ENCODE measurements around the gene RIMS3.

The RIMS3 gene

GRCh38 chr1:40637470-40638007 lies 27.9 kb downstream of the RIMS3 start:
- Histone ChIP-seq H3K4me2 (ENCODE audit: low read length) (no peak overlapping the region), H3K79me2 (ENCODE audit: insufficient read depth, low read length) (no peaks in the 10 kb centered on the region), H3K4me3 (ENCODE audit: low read depth, low read length, poor library complexity, severe bottlenecking) (no peak overlapping the region), H3K9me2 (ENCODE audit: low read depth, low read length) (no peaks in the 10 kb centered on the region), H3K27ac (ENCODE audit: low read depth, low read length, poor library complexity, severe bottlenecking) (no peak overlapping the region), H3K27me3 (ENCODE audit: insufficient read depth, low read length) (no peaks in the 10 kb centered on the region), H3K9ac (ENCODE audit: low read length) (no peak overlapping the region), H2AFZ (ENCODE audit: low read length) (no peak overlapping the region), H3K9me3 (ENCODE audit: low read length) (no peaks in the 10 kb centered on the region), H4K20me1 (ENCODE audit: insufficient read depth, low read length) (no peaks in the 10 kb centered on the region), H3F3A (ENCODE audit: insufficient read depth, low read length) (no peaks in the 10 kb centered on the region), H3K4me1 (ENCODE audit: insufficient read depth, low read length, severe bottlenecking) (peaks cover 15% of the 10 kb centered on the region), H3K36me3 (ENCODE audit: insufficient read depth, low read length) (no peaks in the 10 kb centered on the region)
- TF ChIP-seq EZH2 (IDR thresholded peaks at IDR 0.05; ENCODE audit: borderline replicate concordance, low read length) = no peak
- no peak for TF ChIP-seq CTCF (IDR thresholded peaks at IDR 0.05; ENCODE audit: low read length)

GRCh38 chr1:40636777-40637176 lies 28.7 kb downstream of the RIMS3 start:
- H3K9me2 ChIP-seq (ENCODE audit: low read depth, low read length) = no peaks in the 10 kb centered on the region
- TF ChIP-seq EZH2 (IDR thresholded peaks at IDR 0.05; ENCODE audit: borderline replicate concordance, low read length) = no peak
- no peak for TF ChIP-seq CTCF (IDR thresholded peaks at IDR 0.05; ENCODE audit: low read length)
- no peaks in the 10 kb centered on the region for H3K36me3 ChIP-seq (ENCODE audit: insufficient read depth, low read length)
- no peaks in the 10 kb centered on the region for H3K9me3 ChIP-seq (ENCODE audit: low read length)
- H3K27me3 ChIP-seq (ENCODE audit: insufficient read depth, low read length) = no peaks in the 10 kb centered on the region
- H3K4me2 ChIP-seq (ENCODE audit: low read length) = no peak overlapping the region
- H4K20me1 ChIP-seq (ENCODE audit: insufficient read depth, low read length) = no peaks in the 10 kb centered on the region
- H3K27ac ChIP-seq (ENCODE audit: low read depth, low read length, poor library complexity, severe bottlenecking) = no peak overlapping the region
- H2AFZ ChIP-seq (ENCODE audit: low read length) = no peak overlapping the region
- H3K79me2 ChIP-seq (ENCODE audit: insufficient read depth, low read length) = no peaks in the 10 kb centered on the region
- no peak overlapping the region for H3K4me3 ChIP-seq (ENCODE audit: low read depth, low read length, poor library complexity, severe bottlenecking)
- peaks cover 15% of the 10 kb centered on the region for H3K4me1 ChIP-seq (ENCODE audit: insufficient read depth, low read length, severe bottlenecking)
- H3F3A ChIP-seq (ENCODE audit: insufficient read depth, low read length) = no peaks in the 10 kb centered on the region
- H3K9ac ChIP-seq (ENCODE audit: low read length) = no peak overlapping the region

DNA sequence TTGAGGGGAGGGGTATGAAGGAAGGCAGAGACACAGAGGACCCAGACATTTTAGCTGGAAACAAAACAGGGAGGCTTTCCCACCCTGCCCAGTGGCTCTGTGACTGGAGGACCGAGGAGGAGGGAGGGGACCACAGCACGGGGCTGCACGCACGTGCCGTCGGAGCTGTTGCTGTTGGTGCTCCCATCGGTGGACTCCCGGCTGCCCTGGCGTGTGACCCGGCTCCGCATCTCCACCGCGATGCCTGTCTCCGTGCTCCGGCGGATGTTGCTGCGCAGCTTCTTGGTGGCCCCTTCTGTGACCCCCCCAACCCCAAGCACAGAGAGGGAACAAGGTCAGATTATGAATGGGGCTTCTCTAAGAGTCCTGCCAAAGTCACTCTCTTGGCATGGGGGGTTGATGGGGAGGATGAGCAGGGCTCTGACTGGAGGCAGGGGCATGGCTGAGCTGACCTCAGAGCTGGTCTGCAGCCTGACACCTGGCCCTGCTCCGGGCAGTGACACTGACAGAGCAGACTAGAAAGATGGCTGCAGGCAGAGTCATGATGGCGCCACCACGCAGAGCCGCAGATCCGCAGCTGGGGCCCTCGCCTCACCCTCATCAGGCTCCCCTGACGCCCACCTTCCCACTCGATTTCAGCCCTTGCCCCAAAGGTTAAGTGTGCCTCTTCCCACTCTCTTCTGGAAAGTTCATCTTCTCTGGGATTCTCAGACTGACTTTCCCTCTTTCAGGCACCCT lies 29.6 kb downstream of the RIMS3 start:
- H3K79me2 ChIP-seq (ENCODE audit: insufficient read depth, low read length) = no peaks in the 10 kb centered on the region
- no peaks in the 10 kb centered on the region for H3K27me3 ChIP-seq (ENCODE audit: insufficient read depth, low read length)
- H3K4me3 ChIP-seq (ENCODE audit: low read depth, low read length, poor library complexity, severe bottlenecking) = no peak overlapping the region
- peaks cover 15% of the 10 kb centered on the region for H3K4me1 ChIP-seq (ENCODE audit: insufficient read depth, low read length, severe bottlenecking)
- no peaks in the 10 kb centered on the region for H3K9me2 ChIP-seq (ENCODE audit: low read depth, low read length)
- no peak overlapping the region for H3K27ac ChIP-seq (ENCODE audit: low read depth, low read length, poor library complexity, severe bottlenecking)
- H3F3A ChIP-seq (ENCODE audit: insufficient read depth, low read length) = no peaks in the 10 kb centered on the region
- H3K36me3 ChIP-seq (ENCODE audit: insufficient read depth, low read length) = no peaks in the 10 kb centered on the region
- H2AFZ ChIP-seq (ENCODE audit: low read length) = no peak overlapping the region
- H3K9me3 ChIP-seq (ENCODE audit: low read length) = no peaks in the 10 kb centered on the region
- H4K20me1 ChIP-seq (ENCODE audit: insufficient read depth, low read length) = no peaks in the 10 kb centered on the region
- TF ChIP-seq EZH2 (IDR thresholded peaks at IDR 0.05; ENCODE audit: borderline replicate concordance, low read length) (no peak), CTCF (IDR thresholded peaks at IDR 0.05; ENCODE audit: low read length) (no peak)
- H3K9ac ChIP-seq (ENCODE audit: low read length) = no peak overlapping the region
- H3K4me2 ChIP-seq (ENCODE audit: low read length) = no peak overlapping the region
